ENCODE data around the gene GLRB. TPM values are rescaled to one million over a fixed set of nuclear protein-coding genes. Genes with fewer than 3 reads are reported as not detected.
A peak's percentile ranks its signal among the peaks of the same experiment; 100 is the strongest.

GLRB gene
- total and polyA plus RNA-seq, 2 experiments from 2014 or later: 3.3 to 4.8 TPM

DNA sequence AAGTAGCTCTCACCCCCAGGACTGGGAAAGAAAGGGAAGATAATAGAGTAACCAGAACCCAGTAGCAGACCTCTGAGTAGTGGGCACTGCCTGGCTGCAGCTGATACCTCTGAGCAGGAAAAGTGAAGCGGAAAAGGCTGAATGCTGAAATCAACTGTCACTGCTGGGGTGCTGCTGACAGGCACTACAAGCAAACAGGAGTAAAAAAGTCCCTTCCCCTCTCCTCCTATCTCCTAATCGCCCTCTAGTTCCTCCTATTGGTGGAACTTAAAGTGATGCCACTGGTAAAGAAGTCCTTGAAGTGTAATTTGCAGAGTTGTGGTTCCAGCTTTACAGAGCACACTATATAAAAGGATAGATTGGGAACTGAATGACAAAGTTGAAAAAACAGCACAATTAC, 32.8 kb upstream of the GLRB start:
- H3K27me3 ChIP-seq: no peaks in the 10 kb centered on the region
- H3K36me3 ChIP-seq (replicated peaks; ENCODE audit: insufficient read depth, low read depth): no peaks in the 10 kb centered on the region
- DNase-seq (ENCODE audit: low spot score): peak; percentile 12
- H4K20me1 ChIP-seq (ENCODE audit: insufficient read depth, poor library complexity, severe bottlenecking): no peaks in the 10 kb centered on the region
- no peaks in the 10 kb centered on the region for H3K9me2 ChIP-seq (replicated peaks; ENCODE audit: insufficient read depth)
- H3K79me2 ChIP-seq: no peaks in the 10 kb centered on the region
- H3K27ac ChIP-seq: no peak overlapping the region
- no peak overlapping the region for H3K4me2 ChIP-seq
- no peaks in the 10 kb centered on the region for H3K4me1 ChIP-seq (ENCODE audit: insufficient read depth)
- H3K4me3 ChIP-seq: no peak overlapping the region
- TF ChIP-seq EZH2 (IDR thresholded peaks at IDR 0.05; ENCODE audit: borderline replicate concordance) (no peak), EZH2phosphoT487 (IDR thresholded peaks at IDR 0.05; ENCODE audit: low read depth, severe bottlenecking, unreplicated experiment) (no peak)
- TF ChIP-seq, protein P1, sequence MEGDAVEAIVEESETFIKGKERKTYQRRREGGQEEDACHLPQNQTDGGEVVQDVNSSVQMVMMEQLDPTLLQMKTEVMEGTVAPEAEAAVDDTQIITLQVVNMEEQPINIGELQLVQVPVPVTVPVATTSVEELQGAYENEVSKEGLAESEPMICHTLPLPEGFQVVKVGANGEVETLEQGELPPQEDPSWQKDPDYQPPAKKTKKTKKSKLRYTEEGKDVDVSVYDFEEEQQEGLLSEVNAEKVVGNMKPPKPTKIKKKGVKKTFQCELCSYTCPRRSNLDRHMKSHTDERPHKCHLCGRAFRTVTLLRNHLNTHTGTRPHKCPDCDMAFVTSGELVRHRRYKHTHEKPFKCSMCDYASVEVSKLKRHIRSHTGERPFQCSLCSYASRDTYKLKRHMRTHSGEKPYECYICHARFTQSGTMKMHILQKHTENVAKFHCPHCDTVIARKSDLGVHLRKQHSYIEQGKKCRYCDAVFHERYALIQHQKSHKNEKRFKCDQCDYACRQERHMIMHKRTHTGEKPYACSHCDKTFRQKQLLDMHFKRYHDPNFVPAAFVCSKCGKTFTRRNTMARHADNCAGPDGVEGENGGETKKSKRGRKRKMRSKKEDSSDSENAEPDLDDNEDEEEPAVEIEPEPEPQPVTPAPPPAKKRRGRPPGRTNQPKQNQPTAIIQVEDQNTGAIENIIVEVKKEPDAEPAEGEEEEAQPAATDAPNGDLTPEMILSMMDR (IDR thresholded peaks at IDR 0.05; ENCODE audit: poor library complexity): peak; percentile 15
- 25% methylated on average over 2 of the region's 2 CpGs for WGBS (ENCODE audit: low lambda C conversion rate, missing lambda C conversion rate)
- no peaks in the 10 kb centered on the region for H3K9me3 ChIP-seq (ENCODE audit: low read depth)
- no peak overlapping the region for H2AFZ ChIP-seq

DNA sequence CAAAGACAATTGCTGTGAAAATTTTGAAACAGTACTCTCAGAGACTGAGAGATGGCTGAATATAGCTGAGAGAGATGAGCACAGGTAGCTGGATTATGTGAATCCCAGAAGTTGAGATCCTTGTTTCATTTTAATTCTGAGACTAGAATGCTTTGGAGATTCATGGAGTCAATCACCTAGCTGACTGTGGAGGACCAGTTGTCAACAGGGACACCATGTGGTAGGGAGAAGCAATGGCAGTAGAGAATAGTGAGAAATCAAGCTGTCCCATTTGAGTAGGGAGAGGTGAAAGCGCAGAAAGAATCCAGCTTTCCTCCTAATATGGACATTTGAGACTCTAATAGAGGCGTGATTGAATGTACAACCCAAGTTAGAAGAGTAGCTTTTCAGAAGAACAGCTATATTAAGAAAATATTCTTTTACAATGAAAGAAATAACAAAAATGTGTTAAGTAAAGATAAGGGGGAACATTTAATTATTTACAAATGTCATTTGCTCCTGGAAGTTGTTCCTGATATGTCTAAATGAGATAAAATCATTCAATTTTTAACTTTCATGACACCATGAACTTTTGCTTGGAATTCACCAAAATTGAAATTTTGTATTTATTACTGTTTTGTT, 30.3 kb upstream of the GLRB start:
- Histone ChIP-seq H2AFZ (no peak overlapping the region), H3K9me3 (ENCODE audit: low read depth) (no peaks in the 10 kb centered on the region), H3K4me2 (no peak overlapping the region), H3K4me1 (ENCODE audit: insufficient read depth) (no peaks in the 10 kb centered on the region), H3K36me3 (replicated peaks; ENCODE audit: insufficient read depth, low read depth) (no peaks in the 10 kb centered on the region), H3K9me2 (replicated peaks; ENCODE audit: insufficient read depth) (no peaks in the 10 kb centered on the region), H3K4me3 (no peak overlapping the region), H3K27me3 (no peaks in the 10 kb centered on the region), H3K79me2 (no peaks in the 10 kb centered on the region), H4K20me1 (ENCODE audit: insufficient read depth, poor library complexity, severe bottlenecking) (no peaks in the 10 kb centered on the region), H3K27ac (no peak overlapping the region)
- 35% methylated on average over 2 of the region's 2 CpGs for WGBS (ENCODE audit: low lambda C conversion rate, missing lambda C conversion rate)
- DNase-seq (ENCODE audit: low spot score): peak; percentile 68
- TF ChIP-seq EZH2 (IDR thresholded peaks at IDR 0.05; ENCODE audit: borderline replicate concordance): no peak
- TF ChIP-seq, protein P1 (IDR thresholded peaks at IDR 0.05; ENCODE audit: poor library complexity): peak; percentile 81

DNA sequence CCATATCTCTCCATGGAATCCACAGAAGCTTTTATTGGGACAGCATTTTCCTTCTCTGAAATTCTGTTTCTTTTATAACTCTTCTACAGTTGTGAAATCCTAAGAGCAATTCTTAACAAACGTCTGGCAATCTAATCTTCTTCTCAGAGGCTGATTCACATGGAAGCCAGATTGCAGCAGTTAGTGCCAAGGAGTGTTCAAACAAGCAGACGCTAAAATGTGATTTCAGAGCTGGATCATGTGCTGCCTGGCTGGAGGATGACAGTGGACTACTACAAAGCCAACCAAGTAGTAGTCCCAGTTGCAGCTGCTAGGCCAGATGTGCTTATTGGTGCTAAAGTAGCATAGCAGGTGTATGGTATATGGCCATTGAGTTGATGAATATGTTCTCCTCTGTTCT, 27.7 kb upstream of the GLRB start:
- H3K4me2 ChIP-seq: no peak overlapping the region
- H2AFZ ChIP-seq: no peak overlapping the region
- no peaks in the 10 kb centered on the region for H3K9me2 ChIP-seq (replicated peaks; ENCODE audit: insufficient read depth)
- H3K79me2 ChIP-seq: no peaks in the 10 kb centered on the region
- H3K4me1 ChIP-seq (ENCODE audit: insufficient read depth): no peaks in the 10 kb centered on the region
- H3K4me3 ChIP-seq: no peak overlapping the region
- H3K27me3 ChIP-seq: no peaks in the 10 kb centered on the region
- no peaks in the 10 kb centered on the region for H4K20me1 ChIP-seq (ENCODE audit: insufficient read depth, poor library complexity, severe bottlenecking)
- no peaks in the 10 kb centered on the region for H3K36me3 ChIP-seq (replicated peaks; ENCODE audit: insufficient read depth, low read depth)
- H3K27ac ChIP-seq: no peak overlapping the region
- peak; percentile 39 for DNase-seq (ENCODE audit: low spot score)
- no peaks in the 10 kb centered on the region for H3K9me3 ChIP-seq (ENCODE audit: low read depth)
- 48% methylated on average over 2 of the region's 2 CpGs for WGBS (ENCODE audit: low lambda C conversion rate, missing lambda C conversion rate)
- TF ChIP-seq, protein P1 (IDR thresholded peaks at IDR 0.05; ENCODE audit: poor library complexity): no peak
- TF ChIP-seq EZH2 (IDR thresholded peaks at IDR 0.05; ENCODE audit: borderline replicate concordance): no peak

DNA sequence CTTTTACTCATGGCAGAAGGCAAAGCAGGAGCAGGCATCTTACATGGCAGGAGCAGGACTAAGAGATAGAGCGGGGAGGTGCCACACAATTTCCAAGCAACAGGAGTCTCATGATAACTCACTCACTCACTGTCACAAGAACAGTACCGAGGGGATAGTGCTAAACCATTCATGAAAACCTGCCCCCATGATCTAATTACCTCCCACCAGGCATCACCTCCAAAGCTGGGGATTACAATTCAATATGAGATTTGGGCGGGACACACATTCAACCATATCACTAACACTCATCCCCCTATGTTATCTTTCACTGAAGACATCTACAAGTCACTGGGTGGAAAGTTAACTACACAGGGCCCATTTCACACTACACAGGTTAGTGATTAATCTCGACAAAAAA, 25.4 kb upstream of the GLRB start:
- TF ChIP-seq, protein P1 (IDR thresholded peaks at IDR 0.05; ENCODE audit: poor library complexity): no peak
- TF ChIP-seq EZH2 (IDR thresholded peaks at IDR 0.05; ENCODE audit: borderline replicate concordance) (no peak), EZH2phosphoT487 (IDR thresholded peaks at IDR 0.05; ENCODE audit: low read depth, severe bottlenecking, unreplicated experiment) (no peak)
- H4K20me1 ChIP-seq (ENCODE audit: insufficient read depth, poor library complexity, severe bottlenecking): no peaks in the 10 kb centered on the region

More for the DNA sequence above, 25.4 kb upstream of the GLRB start:
- no peaks in the 10 kb centered on the region for H3K36me3 ChIP-seq (replicated peaks; ENCODE audit: insufficient read depth, low read depth)
- 86% methylated on average over 4 of the region's 4 CpGs for WGBS (ENCODE audit: low lambda C conversion rate, missing lambda C conversion rate)
- no peaks in the 10 kb centered on the region for H3K79me2 ChIP-seq
- H3K27ac ChIP-seq: no peak overlapping the region
- no peak overlapping the region for H2AFZ ChIP-seq
- no peak overlapping the region for H3K4me2 ChIP-seq
- H3K4me1 ChIP-seq (ENCODE audit: insufficient read depth): no peaks in the 10 kb centered on the region
- H3K4me3 ChIP-seq: no peak overlapping the region
- H3K9me2 ChIP-seq (replicated peaks; ENCODE audit: insufficient read depth): no peaks in the 10 kb centered on the region
- DNase-seq (ENCODE audit: low spot score): no peak
- no peaks in the 10 kb centered on the region for H3K9me3 ChIP-seq (ENCODE audit: low read depth)
- no peaks in the 10 kb centered on the region for H3K27me3 ChIP-seq

All from hepatocyte (in vitro differentiated cells).